KOPT-K1 (cell line): ENCODE results near the gene PLXDC1.
"Not testable (repeated sequence)": the region's sequence is repeated elsewhere in the genome, so short reads cannot be mapped to it uniquely, and the experiment has no call there.

Experiments used
- H3K27ac ChIP-seq: fragments of 200-600 bp; sonication (generic); 2 replicates; pipeline ENCODE4 v1.5.1; 2016; ENCODE audit warnings: antibody characterized with exemption, mild to moderate bottlenecking, low read depth, low read length; ENCODE audit not compliant: poor library complexity, severe bottlenecking
- H3K36me3 ChIP-seq: fragments of 200-600 bp; sonication (generic); 2 replicates; pipeline ENCODE4 v1.5.1; 2017; ENCODE audit warnings: antibody characterized with exemption, mild to moderate bottlenecking, low read length, moderate library complexity; ENCODE audit not compliant: insufficient read depth
- H3K9me3 ChIP-seq: fragments of 200-600 bp; sonication (generic); 2 replicates; pipeline ENCODE4 v1.5.1; 2017; ENCODE audit warnings: antibody characterized with exemption, low read length, mild to moderate bottlenecking; ENCODE audit not compliant: insufficient read depth, poor library complexity, severe bottlenecking

The PLXDC1 gene

GRCh38 chr17:39027455-39028035, 123.9 kb downstream of the PLXDC1 start:
- no peaks in the 10 kb centered on the region for H3K9me3 ChIP-seq
- H3K27ac ChIP-seq = no peak overlapping the region

GRCh38 chr17:39026980-39027451, 124.4 kb downstream of the PLXDC1 start:
- Histone ChIP-seq H3K36me3 (no peaks in the 10 kb centered on the region), H3K27ac (no peak overlapping the region)

More at GRCh38 chr17:39027455-39028035, 123.9 kb downstream of the PLXDC1 start:
- no peaks in the 10 kb centered on the region for H3K36me3 ChIP-seq

GRCh38 chr17:39026346-39026745, 125.1 kb downstream of the PLXDC1 start:
- not testable (repeated sequence) for H3K36me3 ChIP-seq, H3K27ac ChIP-seq, H3K9me3 ChIP-seq

More at GRCh38 chr17:39026980-39027451, 124.4 kb downstream of the PLXDC1 start:
- H3K9me3 ChIP-seq = no peaks in the 10 kb centered on the region

GRCh38 chr17:39022924-39023323, 128.5 kb downstream of the PLXDC1 start:
- no peaks in the 10 kb centered on the region for H3K36me3 ChIP-seq
- no peak overlapping the region for H3K27ac ChIP-seq
- H3K9me3 ChIP-seq = no peaks in the 10 kb centered on the region

GRCh38 chr17:39020037-39020436, 131.4 kb downstream of the PLXDC1 start:
- H3K36me3 ChIP-seq, H3K27ac ChIP-seq: not testable (repeated sequence)

GRCh38 chr17:39018267-39019134, 132.9 kb downstream of the PLXDC1 start:
- H3K36me3 ChIP-seq = no peaks in the 10 kb centered on the region
- no peaks in the 10 kb centered on the region for H3K9me3 ChIP-seq
- H3K27ac ChIP-seq = peak overlapping the region; percentile 0

More at GRCh38 chr17:39020037-39020436, 131.4 kb downstream of the PLXDC1 start:
- not testable (repeated sequence) for H3K9me3 ChIP-seq

GRCh38 chr17:39016193-39017153, 135.0 kb downstream of the PLXDC1 start:
- Histone ChIP-seq H3K9me3 (no peaks in the 10 kb centered on the region), H3K27ac (no peak overlapping the region), H3K36me3 (no peaks in the 10 kb centered on the region)

- H3K27ac ChIP-seq = no peak overlapping the region
- no peaks in the 10 kb centered on the region for H3K36me3 ChIP-seq
- H3K9me3 ChIP-seq = no peaks in the 10 kb centered on the region
These were observed 135.9 kb downstream of the PLXDC1 start for GRCh38 chr17:39015546-39015935.

GRCh38 chr17:39014795-39015545, 136.5 kb downstream of the PLXDC1 start:
- no peak overlapping the region for H3K27ac ChIP-seq
- H3K9me3 ChIP-seq = no peaks in the 10 kb centered on the region
- H3K36me3 ChIP-seq = no peaks in the 10 kb centered on the region

GRCh38 chr17:39014044-39014794, 137.2 kb downstream of the PLXDC1 start:
- Histone ChIP-seq H3K9me3 (no peaks in the 10 kb centered on the region), H3K36me3 (no peaks in the 10 kb centered on the region), H3K27ac (no peak overlapping the region)
